NCI-H774 (cell line): ENCODE data around the gene EML3.
"Not testable (repeated sequence)": the region's sequence is repeated elsewhere in the genome, so short reads cannot be mapped to it uniquely, and the experiment has no call there.

Experiments used
- DNase-seq: peaks from one replicate; lab custom pipeline; 2025; lab: John Stamatoyannopoulos, UW

Gene EML3

GRCh38 chr11:62612366-62613290 is at the start of gene EML3, which contains the start of gene ROM1:
TSS of gene EML3 (minus strand) at chr11:62612775. CDS start at chr11:62612457, 318 bp downstream.
TSS of gene ROM1 (plus strand) at chr11:62613257. CDS start at chr11:62613282, 25 bp downstream.
- peak; percentile 79 for DNase-seq

GRCh38 chr11:62656796-62657429 is 44.3 kb upstream of the EML3 start:
- DNase-seq, result no peak

- DNase-seq, result no peak
Observed at GRCh38 chr11:62654297-62654696, 41.7 kb upstream of the EML3 start.

GRCh38 chr11:62652161-62653006 is 39.8 kb upstream of the EML3 start:
- DNase-seq, result no peak

GRCh38 chr11:62650283-62650682 is 37.7 kb upstream of the EML3 start:
- DNase-seq, result not testable (repeated sequence)

GRCh38 chr11:62649486-62649885 is 36.9 kb upstream of the EML3 start:
- DNase-seq, result no peak

- no peak for DNase-seq
Observed at GRCh38 chr11:62648967-62649364, 36.4 kb upstream of the EML3 start.

- no peak for DNase-seq
Observed at GRCh38 chr11:62648185-62648966, 35.8 kb upstream of the EML3 start.

GRCh38 chr11:62647609-62648005 is 35.0 kb upstream of the EML3 start:
- DNase-seq, result no peak

GRCh38 chr11:62646825-62647608 is 34.4 kb upstream of the EML3 start:
- no peak for DNase-seq

GRCh38 chr11:62645946-62646824 is 33.6 kb upstream of the EML3 start, which contains the start of gene GANAB:
TSS of gene GANAB (minus strand) at chr11:62646613. CDS start at chr11:62646599, 14 bp downstream.
- DNase-seq, result peak; percentile 98

- DNase-seq, result no peak
Observed at GRCh38 chr11:62645671-62645945, 33.0 kb upstream of the EML3 start.

- no peak for DNase-seq
Observed at GRCh38 chr11:62644220-62644619, 31.6 kb upstream of the EML3 start.

GRCh38 chr11:62632492-62632891 is 19.9 kb upstream of the EML3 start:
- no peak for DNase-seq

- no peak for DNase-seq
Observed at GRCh38 chr11:62627713-62628112, 15.1 kb upstream of the EML3 start.

- DNase-seq, result no peak
Observed at GRCh38 chr11:62622476-62623089, 10.0 kb upstream of the EML3 start.

GRCh38 chr11:62621567-62622470 is 9.2 kb upstream of the EML3 start, which contains the start of gene B3GAT3:
TSS of gene B3GAT3 (minus strand) at chr11:62621986. CDS start at chr11:62621947, 39 bp downstream.
- peak; percentile 99 for DNase-seq

- no peak for DNase-seq
Observed at GRCh38 chr11:62621027-62621566, 8.5 kb upstream of the EML3 start.
